ENCODE measurements around the gene EPHA1.

Gene EPHA1

DNA sequence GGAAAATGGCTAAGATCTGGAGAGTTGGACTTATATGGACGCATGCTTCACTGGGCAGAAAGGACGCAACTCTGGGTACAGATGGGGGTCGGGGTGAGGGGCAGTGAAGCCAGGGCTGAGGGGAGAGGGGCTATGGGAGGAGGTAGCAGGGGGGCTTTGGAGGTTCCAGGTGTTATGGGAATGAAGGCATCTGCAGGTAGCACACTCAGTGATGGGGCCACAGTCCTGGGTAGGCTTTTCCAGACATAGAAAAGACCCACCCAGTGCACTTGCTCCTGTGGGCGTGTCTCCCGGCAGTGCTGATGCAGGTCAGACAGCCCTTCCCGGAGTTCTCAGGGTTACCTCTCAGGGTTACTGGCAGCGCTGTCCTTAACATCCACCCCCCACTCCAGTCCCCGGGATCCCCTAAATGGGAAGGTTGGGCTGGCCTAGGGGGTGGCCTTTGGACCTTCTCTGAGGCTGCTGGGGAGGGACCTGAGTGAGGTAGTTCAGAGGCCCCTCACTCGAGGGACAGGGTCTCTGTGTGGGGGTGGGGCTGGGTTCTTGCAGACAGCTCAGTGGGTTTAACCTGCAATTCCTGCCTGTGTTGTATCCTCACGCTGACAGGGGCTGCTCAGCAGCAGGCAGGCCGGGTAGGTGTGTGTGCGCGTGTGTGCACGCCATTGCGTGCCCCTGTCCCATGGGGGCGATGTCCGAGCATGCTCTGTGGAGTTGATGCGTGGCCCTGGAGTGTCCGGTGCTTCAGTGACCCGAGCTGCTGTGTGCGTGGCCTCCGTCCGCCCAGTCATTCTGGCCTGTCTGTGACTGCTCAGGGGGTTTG lies 21.3 kb downstream of the EPHA1 start:
- H3K9me3 ChIP-seq (replicated peaks; ENCODE audit: insufficient read depth, low read length) = no peaks in the 10 kb centered on the region
- no peaks in the 10 kb centered on the region for H3K9me2 ChIP-seq (replicated peaks; ENCODE audit: insufficient read depth, low read length)
- H4K20me1 ChIP-seq (ENCODE audit: insufficient read depth, low read length) = no peaks in the 10 kb centered on the region
- no peaks in the 10 kb centered on the region for H3K36me3 ChIP-seq (replicated peaks; ENCODE audit: insufficient read depth, low read length)
- no peak for DNase-seq
- no peak overlapping the region for H3K4me3 ChIP-seq (ENCODE audit: low read length)
- no peaks in the 10 kb centered on the region for H3F3A ChIP-seq (ENCODE audit: insufficient read depth, low read length)
- H3K27ac ChIP-seq (ENCODE audit: low read length) = no peak overlapping the region
- no peaks in the 10 kb centered on the region for H3K79me2 ChIP-seq (ENCODE audit: low read length)
- H3K4me2 ChIP-seq (ENCODE audit: low read depth, low read length) = no peak overlapping the region
- TF ChIP-seq EZH2phosphoT487 (IDR thresholded peaks at IDR 0.05; ENCODE audit: low read length) (no peak), EZH2 (optimal IDR thresholded peaks at IDR 0.05; ENCODE audit: low read depth, low read length) (no peak)
- TF ChIP-seq, protein P1, sequence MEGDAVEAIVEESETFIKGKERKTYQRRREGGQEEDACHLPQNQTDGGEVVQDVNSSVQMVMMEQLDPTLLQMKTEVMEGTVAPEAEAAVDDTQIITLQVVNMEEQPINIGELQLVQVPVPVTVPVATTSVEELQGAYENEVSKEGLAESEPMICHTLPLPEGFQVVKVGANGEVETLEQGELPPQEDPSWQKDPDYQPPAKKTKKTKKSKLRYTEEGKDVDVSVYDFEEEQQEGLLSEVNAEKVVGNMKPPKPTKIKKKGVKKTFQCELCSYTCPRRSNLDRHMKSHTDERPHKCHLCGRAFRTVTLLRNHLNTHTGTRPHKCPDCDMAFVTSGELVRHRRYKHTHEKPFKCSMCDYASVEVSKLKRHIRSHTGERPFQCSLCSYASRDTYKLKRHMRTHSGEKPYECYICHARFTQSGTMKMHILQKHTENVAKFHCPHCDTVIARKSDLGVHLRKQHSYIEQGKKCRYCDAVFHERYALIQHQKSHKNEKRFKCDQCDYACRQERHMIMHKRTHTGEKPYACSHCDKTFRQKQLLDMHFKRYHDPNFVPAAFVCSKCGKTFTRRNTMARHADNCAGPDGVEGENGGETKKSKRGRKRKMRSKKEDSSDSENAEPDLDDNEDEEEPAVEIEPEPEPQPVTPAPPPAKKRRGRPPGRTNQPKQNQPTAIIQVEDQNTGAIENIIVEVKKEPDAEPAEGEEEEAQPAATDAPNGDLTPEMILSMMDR (IDR thresholded peaks at IDR 0.05; ENCODE audit: low read length) = no peak
- H3K9ac ChIP-seq (ENCODE audit: low read length) = no peak overlapping the region
- no peak overlapping the region for H2AFZ ChIP-seq (ENCODE audit: low read length)
- no peaks in the 10 kb centered on the region for H3K4me1 ChIP-seq (ENCODE audit: low read length)
- H3K27me3 ChIP-seq (replicated peaks; ENCODE audit: insufficient read depth, low read length) = no peaks in the 10 kb centered on the region

DNA sequence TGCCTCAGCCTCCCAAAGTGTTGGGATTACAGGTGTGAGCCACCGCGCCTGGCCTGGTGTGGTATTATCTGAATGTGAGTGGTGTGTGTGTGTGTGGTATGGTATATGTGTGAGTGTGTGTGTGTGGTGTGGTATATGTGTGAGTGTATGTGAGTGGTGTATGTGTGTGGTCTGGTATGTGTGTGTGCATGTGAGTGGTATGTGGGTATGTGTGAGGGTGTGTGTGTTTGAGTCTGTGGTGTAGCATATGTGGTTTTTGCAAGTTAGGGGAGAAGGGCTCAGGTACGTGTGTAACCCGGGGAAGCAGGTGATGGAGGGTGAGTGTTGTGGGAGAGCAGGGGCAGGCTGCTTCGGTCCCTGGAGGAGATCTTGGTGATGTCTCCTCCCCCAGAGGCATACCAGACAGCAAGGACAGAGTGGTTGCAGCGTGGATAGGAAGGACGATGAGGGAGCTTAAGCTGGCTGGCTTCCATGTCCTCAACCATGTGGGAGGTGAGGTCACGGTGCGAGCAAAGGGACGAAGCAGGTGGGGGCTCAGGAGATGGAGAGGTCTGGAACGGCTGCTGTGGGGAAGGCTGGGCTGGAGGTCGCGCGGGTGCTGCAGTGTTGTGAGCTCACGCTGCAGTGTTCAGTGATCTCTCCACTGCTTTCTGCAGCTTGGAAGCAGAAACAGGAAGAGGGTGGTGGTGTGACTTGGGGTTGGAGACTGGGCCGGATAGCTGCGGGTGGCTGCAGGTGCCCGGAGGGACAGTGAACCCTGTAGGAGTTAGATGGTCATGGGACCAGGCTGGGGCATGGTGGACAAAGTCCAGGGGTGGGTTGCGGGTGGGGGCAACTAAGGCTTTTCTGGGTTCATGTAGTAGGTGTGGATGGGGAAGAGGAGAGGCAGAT lies 22.5 kb downstream of the EPHA1 start:
- no peak overlapping the region for H3K9ac ChIP-seq (ENCODE audit: low read length)
- no peaks in the 10 kb centered on the region for H3K79me2 ChIP-seq (ENCODE audit: low read length)
- H3K9me2 ChIP-seq (replicated peaks; ENCODE audit: insufficient read depth, low read length) = no peaks in the 10 kb centered on the region
- H3F3A ChIP-seq (ENCODE audit: insufficient read depth, low read length) = no peaks in the 10 kb centered on the region
- H4K20me1 ChIP-seq (ENCODE audit: insufficient read depth, low read length) = no peaks in the 10 kb centered on the region
- no peak overlapping the region for H3K27ac ChIP-seq (ENCODE audit: low read length)
- no peaks in the 10 kb centered on the region for H3K36me3 ChIP-seq (replicated peaks; ENCODE audit: insufficient read depth, low read length)
- H3K9me3 ChIP-seq (replicated peaks; ENCODE audit: insufficient read depth, low read length) = no peaks in the 10 kb centered on the region
- H3K27me3 ChIP-seq (replicated peaks; ENCODE audit: insufficient read depth, low read length) = no peaks in the 10 kb centered on the region
- TF ChIP-seq EZH2phosphoT487 (IDR thresholded peaks at IDR 0.05; ENCODE audit: low read length) = no peak
- TF ChIP-seq, protein P1 (IDR thresholded peaks at IDR 0.05; ENCODE audit: low read length) = no peak
- TF ChIP-seq EZH2 (optimal IDR thresholded peaks at IDR 0.05; ENCODE audit: low read depth, low read length) = no peak
- no peaks in the 10 kb centered on the region for H3K4me1 ChIP-seq (ENCODE audit: low read length)
- DNase-seq = no peak
- no peak overlapping the region for H3K4me2 ChIP-seq (ENCODE audit: low read depth, low read length)
- no peak overlapping the region for H3K4me3 ChIP-seq (ENCODE audit: low read length)
- H2AFZ ChIP-seq (ENCODE audit: low read length) = no peak overlapping the region

DNA sequence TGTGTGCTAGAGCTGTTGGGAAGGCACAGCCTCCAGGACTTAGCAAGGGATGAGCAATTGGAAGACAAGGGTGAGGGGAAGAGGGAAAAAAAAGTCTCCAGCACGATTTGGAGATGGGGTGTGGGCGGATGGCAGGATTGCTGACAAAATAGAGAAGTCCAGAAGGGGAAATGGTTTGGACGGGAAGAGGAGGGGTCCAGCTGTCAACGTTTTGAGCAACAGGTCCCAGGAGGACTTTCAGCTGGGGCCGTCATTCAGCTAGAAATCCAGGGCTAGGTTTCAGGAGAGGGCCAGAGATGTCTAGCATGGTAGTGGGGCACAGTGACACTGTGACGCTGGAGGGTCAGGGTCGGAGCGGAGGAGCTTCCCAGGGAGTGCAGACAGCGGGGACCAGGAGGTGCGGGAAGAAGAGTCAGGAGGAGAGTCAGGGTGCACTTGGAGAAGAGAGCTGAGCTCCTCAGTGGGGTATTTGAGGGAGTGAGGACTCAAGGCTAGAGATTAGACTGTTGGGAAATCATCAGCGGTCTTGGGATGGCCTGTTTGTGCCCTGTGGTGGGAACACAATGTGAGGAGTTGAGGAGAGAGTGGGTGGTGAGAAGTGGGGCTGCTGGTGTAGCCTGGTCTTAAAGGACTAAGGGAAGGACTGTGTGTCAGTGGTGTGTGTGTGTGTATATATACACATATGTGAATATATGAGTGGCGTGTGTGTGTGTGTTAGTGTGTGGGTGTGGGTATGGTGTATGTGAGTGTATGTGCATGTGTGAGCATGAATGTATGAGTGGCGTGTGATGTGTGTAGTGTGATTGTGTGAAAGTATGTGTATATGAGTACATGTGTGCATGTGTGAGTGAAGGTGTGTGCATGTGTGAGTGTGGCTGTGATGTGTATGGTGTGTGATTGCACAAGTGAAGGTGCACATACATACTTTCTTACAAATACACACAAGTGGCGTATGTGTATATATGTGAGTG lies 23.7 kb downstream of the EPHA1 start:
- no peak overlapping the region for H3K4me2 ChIP-seq (ENCODE audit: low read depth, low read length)
- H3K4me3 ChIP-seq (ENCODE audit: low read length) = no peak overlapping the region
- TF ChIP-seq, protein P1 (IDR thresholded peaks at IDR 0.05; ENCODE audit: low read length) = no peak
- TF ChIP-seq EZH2phosphoT487 (IDR thresholded peaks at IDR 0.05; ENCODE audit: low read length) = no peak
- TF ChIP-seq EZH2 (optimal IDR thresholded peaks at IDR 0.05; ENCODE audit: low read depth, low read length) = no peak
- no peaks in the 10 kb centered on the region for H3K79me2 ChIP-seq (ENCODE audit: low read length)
- peaks cover under 1% of the 10 kb centered on the region; the same call in 1 of the 2 replicates for H3K4me1 ChIP-seq (ENCODE audit: low read length)
- no peaks in the 10 kb centered on the region for H3F3A ChIP-seq (ENCODE audit: insufficient read depth, low read length)
- no peaks in the 10 kb centered on the region for H3K9me3 ChIP-seq (replicated peaks; ENCODE audit: insufficient read depth, low read length)
- H2AFZ ChIP-seq (ENCODE audit: low read length) = no peak overlapping the region
- H3K9ac ChIP-seq (ENCODE audit: low read length) = no peak overlapping the region
- no peaks in the 10 kb centered on the region for H3K36me3 ChIP-seq (replicated peaks; ENCODE audit: insufficient read depth, low read length)
- H3K27ac ChIP-seq (ENCODE audit: low read length) = no peak overlapping the region
- no peaks in the 10 kb centered on the region for H4K20me1 ChIP-seq (ENCODE audit: insufficient read depth, low read length)
- no peak for DNase-seq
- H3K27me3 ChIP-seq (replicated peaks; ENCODE audit: insufficient read depth, low read length) = no peaks in the 10 kb centered on the region
- no peaks in the 10 kb centered on the region for H3K9me2 ChIP-seq (replicated peaks; ENCODE audit: insufficient read depth, low read length)
